Measurements from ENCODE around the gene GARIN5A. TPM values are rescaled to one million over a fixed set of nuclear protein-coding genes. Genes with fewer than 3 reads are reported as not detected.
A peak's percentile ranks its signal among the peaks of the same experiment; 100 is the strongest.

Gene GARIN5A
- total and polyA plus RNA-seq, 3 donors from 2014 or later, result 60.0 to 126 (median 120) TPM

DNA sequence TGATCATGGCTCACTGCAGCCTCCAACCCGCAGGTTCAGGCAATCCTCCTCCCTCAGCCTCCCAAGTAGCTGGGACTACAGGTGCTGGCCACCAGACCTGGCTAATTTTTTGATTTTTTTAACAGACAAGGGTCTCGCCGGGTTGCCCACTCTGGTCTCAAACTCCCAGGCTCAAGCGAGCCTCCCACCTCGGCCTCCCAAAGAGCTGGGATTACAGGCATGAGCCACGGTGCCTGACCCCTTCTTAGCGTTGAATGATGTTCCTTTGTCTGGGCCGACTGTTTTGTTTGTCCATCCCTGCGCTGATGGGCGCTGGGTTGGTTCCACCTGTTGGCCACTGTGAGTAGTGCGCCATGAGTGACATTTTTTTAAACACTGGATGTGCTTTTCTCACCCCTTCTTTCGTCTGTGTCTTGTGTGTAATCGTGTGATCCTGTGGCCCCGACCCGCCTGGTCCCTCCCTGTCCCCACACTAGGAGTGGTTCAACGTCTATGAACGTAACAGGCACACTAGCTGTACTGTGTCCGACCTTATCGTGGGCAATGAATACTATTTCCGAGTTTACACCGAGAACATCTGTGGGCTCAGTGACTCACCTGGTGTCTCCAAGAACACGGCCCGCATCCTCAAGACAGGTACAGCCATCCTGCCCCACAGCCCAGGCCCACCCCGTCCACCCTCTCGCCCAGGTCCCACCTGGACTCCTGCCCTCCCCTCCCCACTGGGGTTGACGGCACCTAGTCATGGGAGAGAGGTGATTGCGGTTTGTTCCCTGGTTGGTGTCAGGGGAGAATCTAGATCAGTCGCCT lies 15.4 kb downstream of the GARIN5A start:
- no peak overlapping the region for H3K27ac ChIP-seq
- peak; percentile 66 to 88 (median 88) for TF ChIP-seq CTCF (IDR thresholded peaks at IDR 0.05)
- no peak for TF ChIP-seq POLR2A (IDR thresholded peaks at IDR 0.05)
- 49 to 60% methylated on average over 26 to 28 of the region's 28 CpGs for WGBS, 2 donors
- intact Hi-C loops (cut with DNase I; ENCODE audit: low total_unique reads), result loop anchor here (5.0 kb wide), 1 partner anchor 94 kb away; the partner anchor contains the start of gene NAPSA
- DNase-seq, result peak; percentile 73
- H3K36me3 ChIP-seq (ENCODE audit: low read depth, missing control alignments), result no peaks in the 10 kb centered on the region
- no peaks in the 10 kb centered on the region for H3K9me3 ChIP-seq
- H3K27me3 ChIP-seq, result no peaks in the 10 kb centered on the region
- no peaks in the 10 kb centered on the region for H3K4me1 ChIP-seq
- H3K4me3 ChIP-seq, result no peak overlapping the region

GRCh38 chr19:50460161-50460765 lies 16.4 kb downstream of the GARIN5A start:
- H3K4me3 ChIP-seq, result no peak overlapping the region
- 37 to 54% methylated on average over 13 of the region's 13 CpGs for WGBS, 2 donors
- H3K27ac ChIP-seq, result no peak overlapping the region
- DNase-seq, result no peak
- TF ChIP-seq POLR2A (IDR thresholded peaks at IDR 0.05) (no peak), CTCF (IDR thresholded peaks at IDR 0.05) (no peak)
- no peaks in the 10 kb centered on the region for H3K9me3 ChIP-seq
- no peaks in the 10 kb centered on the region for H3K36me3 ChIP-seq (ENCODE audit: low read depth, missing control alignments)
- intact Hi-C loops (cut with DNase I; ENCODE audit: low total_unique reads), result loop anchor here (5.0 kb wide), 1 partner anchor 93 kb away; the partner anchor contains the start of gene NAPSA
- H3K27me3 ChIP-seq, result no peaks in the 10 kb centered on the region
- no peaks in the 10 kb centered on the region for H3K4me1 ChIP-seq

GRCh38 chr19:50459638-50460037 lies 17.0 kb downstream of the GARIN5A start:
- no peak for TF ChIP-seq POLR2A (IDR thresholded peaks at IDR 0.05)
- TF ChIP-seq CTCF (IDR thresholded peaks at IDR 0.05), result no peak
- no peak overlapping the region for H3K4me3 ChIP-seq
- no peak for DNase-seq
- H3K4me1 ChIP-seq, result no peaks in the 10 kb centered on the region
- 71 to 72% methylated on average over 1 of the region's 1 CpG for WGBS, 2 donors
- H3K27me3 ChIP-seq, result no peaks in the 10 kb centered on the region
- H3K27ac ChIP-seq, result no peak overlapping the region
- H3K36me3 ChIP-seq (ENCODE audit: low read depth, missing control alignments), result no peaks in the 10 kb centered on the region
- intact Hi-C loops (cut with DNase I; ENCODE audit: low total_unique reads), result loop anchor here (5.0 kb wide), 1 partner anchor 92 kb away; the partner anchor contains the start of gene NAPSA
- H3K9me3 ChIP-seq, result no peaks in the 10 kb centered on the region

- intact Hi-C loops (cut with DNase I; ENCODE audit: low total_unique reads), result no loop called here
- H3K27ac ChIP-seq, result no peak overlapping the region
- no peaks in the 10 kb centered on the region for H3K4me1 ChIP-seq
- WGBS, 2 donors, result 55 to 56% methylated on average over 5 to 31 of the region's 32 CpGs
- no peak overlapping the region for H3K4me3 ChIP-seq
- no peaks in the 10 kb centered on the region for H3K9me3 ChIP-seq
- no peaks in the 10 kb centered on the region for H3K27me3 ChIP-seq
- TF ChIP-seq CTCF (IDR thresholded peaks at IDR 0.05), result no peak
- no peak for TF ChIP-seq POLR2A (IDR thresholded peaks at IDR 0.05)
- H3K36me3 ChIP-seq (ENCODE audit: low read depth, missing control alignments), result no peaks in the 10 kb centered on the region
- no peak for DNase-seq
Observed at GRCh38 chr19:50459067-50459456, 17.6 kb downstream of the GARIN5A start.

All from testis (tissue), 3 donors.